Thyroid gland (tissue), 4 donors: ENCODE measurements around the gene ZFHX3. TPM values are rescaled to one million over a fixed set of nuclear protein-coding genes. Genes with fewer than 3 reads are reported as not detected.

ENCODE experiments used
- DNase-seq, 2 donors: peaks; one replicate each; pipeline ENCODE4 v3.0.0-alpha.2; 2019
- H3K27ac ChIP-seq, 3 donors: fragments of 200-600 bp; sonication (generic); 1 replicate in 2 of 3; 2 replicates in 1 of 3; pipeline ENCODE4 v1.5.1; 2016 to 2019; ENCODE audit warnings: mild to moderate bottlenecking in 1 of 3, moderate library complexity in 1 of 3
- H3K27me3 ChIP-seq: fragments of 200-600 bp; sonication (generic); one replicate; pipeline ENCODE4 v1.5.1; 2019
- H3K36me3 ChIP-seq, 2 donors: fragments of 200-600 bp; sonication (generic); one replicate each; pipeline ENCODE4 v1.5.1; 2016 to 2019
- H3K4me1 ChIP-seq, 2 donors: fragments of 200-600 bp; sonication (generic); one replicate each; pipeline ENCODE4 v1.5.1; 2017 to 2019
- H3K4me3 ChIP-seq, 3 donors: fragments of 200-600 bp; sonication (generic); replicated peaks in 1 of 3; 1 replicate in 2 of 3; 2 replicates in 1 of 3; pipeline ENCODE4 v1.5.1; 2016; ENCODE audit warnings: mild to moderate bottlenecking in 1 of 3
- H3K9me3 ChIP-seq: fragments of 200-600 bp; sonication (generic); one replicate; pipeline ENCODE4 v1.5.1; 2017
- POLR2A ChIP-seq, 2 donors: fragments of 450-650 bp; IDR thresholded peaks; one replicate each; pipeline ENCODE4 v1.6.1; 2017; ENCODE audit warnings: antibody characterized with exemption in 2 of 2, mild to moderate bottlenecking in 2 of 2, moderate library complexity in 1 of 2
- WGBS, 2 donors: methylation state at CpG; one replicate each; pipeline ENCODE4 v1.1.5; 2017; 5-methylcytosine and 5-hydroxymethylcytosine counted together
- intact Hi-C: fragments of 100-400 bp; cut with DNase I; formaldehyde crosslinking; loops from one replicate; pipeline ENCODE4 v1.15.1; 2023
- total RNA-seq, 4 donors: library from RNA; depleted of rRNA; stranded (reverse); fragments of >200 nt; gene quantifications; one replicate each; pipeline ENCODE4 v1.2.3, GENCODE V29; 2016
- TF ChIP-seq, protein P1 (sequence below), 6 experiments: fragments of 200-600 bp in 3 of 6; fragments of 450-650 bp in 3 of 6; sonication (generic) in 3 of 6; IDR thresholded peaks; one replicate each; pipeline ENCODE4 v1.5.1; 2016 to 2019; ENCODE audit warnings: antibody characterized with exemption in 6 of 6, mild to moderate bottlenecking in 2 of 6, inconsistent platforms in 1 of 6, moderate library complexity in 1 of 6

ZFHX3 gene
- total RNA-seq, 4 donors from 2014 or later = 27.4 to 92.9 (median 45.5) TPM

DNA sequence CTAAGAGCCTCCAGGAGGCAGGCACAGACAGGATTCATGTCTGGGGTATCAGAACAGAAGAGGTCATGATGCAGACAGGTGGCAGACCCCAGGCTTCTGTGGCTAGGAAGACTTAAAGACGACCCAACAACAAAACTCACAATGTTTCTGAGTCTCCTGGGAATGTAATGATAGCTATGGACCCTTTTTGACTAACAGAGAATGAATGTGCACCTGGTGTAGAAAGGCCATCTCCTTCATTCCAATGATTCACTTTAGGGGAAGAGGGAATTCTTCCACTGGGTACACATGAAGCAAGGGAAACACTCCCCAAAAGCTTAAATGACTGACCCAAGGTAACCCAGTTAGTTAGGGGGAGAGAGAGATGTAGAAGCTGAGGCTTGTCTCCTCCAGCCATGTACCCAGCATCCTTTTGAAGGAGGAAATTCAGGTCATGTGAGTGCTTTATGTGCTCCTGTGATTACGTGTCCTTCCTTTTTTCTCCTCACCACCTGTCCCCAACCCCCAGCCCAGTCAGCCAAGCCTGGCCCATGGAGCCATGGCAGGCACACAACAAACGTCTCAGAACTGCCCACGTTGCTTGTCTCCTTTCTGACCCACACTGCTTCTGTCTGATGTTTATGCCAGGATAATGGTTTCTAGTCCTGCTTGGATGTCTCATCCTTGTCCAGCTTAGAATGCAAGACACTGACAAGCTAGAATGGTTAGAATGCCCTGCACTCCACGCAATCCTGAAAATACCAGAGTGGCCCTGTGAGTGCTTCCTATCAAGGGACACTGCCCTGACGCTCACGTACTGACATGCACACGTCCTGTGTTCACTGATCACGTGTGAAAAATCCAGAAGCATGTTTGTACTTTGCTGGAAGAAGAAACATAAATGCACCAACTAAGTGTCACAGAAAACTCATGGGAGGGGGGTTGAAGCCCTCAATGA is 156.4 kb downstream of the ZFHX3 start:
- H3K36me3 ChIP-seq = peaks cover 15 to 17% of the 10 kb centered on the region in 2 donors
- no peaks in the 10 kb centered on the region for H3K9me3 ChIP-seq
- H3K27ac ChIP-seq = no peak overlapping the region
- peaks cover 26 to 56% of the 10 kb centered on the region in 2 donors for H3K4me1 ChIP-seq
- no peak for TF ChIP-seq POLR2A (IDR thresholded peaks at IDR 0.05)
- intact Hi-C loops = no loop called here
- DNase-seq = no peak
- no peak overlapping the region for H3K4me3 ChIP-seq
- 75 to 98% methylated on average over 8 to 9 of the region's 9 CpGs for WGBS, 2 donors
- H3K27me3 ChIP-seq = no peaks in the 10 kb centered on the region

DNA sequence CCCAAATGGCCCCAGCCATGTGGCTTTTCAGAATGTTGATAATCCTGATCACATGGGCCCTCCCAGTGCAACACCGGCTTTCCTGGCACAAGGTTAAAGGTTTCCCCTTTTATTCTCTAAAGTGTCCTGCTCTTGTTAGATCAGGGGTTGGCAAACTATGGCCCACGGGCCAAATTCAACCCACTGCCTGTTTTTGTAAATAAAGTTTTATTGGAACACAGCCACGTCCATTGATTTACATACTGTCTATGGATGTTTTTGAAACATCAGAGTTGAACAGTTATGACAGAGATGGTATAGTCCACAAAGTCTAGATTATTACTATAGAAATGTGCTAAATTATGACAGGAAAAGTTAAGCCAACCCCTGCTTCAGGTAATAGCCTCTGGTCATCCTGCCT is 157.3 kb downstream of the ZFHX3 start:
- DNase-seq = no peak
- H3K27ac ChIP-seq = no peak overlapping the region
- H3K4me1 ChIP-seq = peaks cover 26 to 65% of the 10 kb centered on the region in 2 donors
- H3K4me3 ChIP-seq = no peak overlapping the region
- H3K36me3 ChIP-seq = peaks cover 15 to 17% of the 10 kb centered on the region in 2 donors
- WGBS, 2 donors = 92 to 96% methylated on average over 3 of the region's 3 CpGs
- H3K9me3 ChIP-seq = no peaks in the 10 kb centered on the region
- intact Hi-C loops = no loop called here
- no peaks in the 10 kb centered on the region for H3K27me3 ChIP-seq
- TF ChIP-seq, protein P1, sequence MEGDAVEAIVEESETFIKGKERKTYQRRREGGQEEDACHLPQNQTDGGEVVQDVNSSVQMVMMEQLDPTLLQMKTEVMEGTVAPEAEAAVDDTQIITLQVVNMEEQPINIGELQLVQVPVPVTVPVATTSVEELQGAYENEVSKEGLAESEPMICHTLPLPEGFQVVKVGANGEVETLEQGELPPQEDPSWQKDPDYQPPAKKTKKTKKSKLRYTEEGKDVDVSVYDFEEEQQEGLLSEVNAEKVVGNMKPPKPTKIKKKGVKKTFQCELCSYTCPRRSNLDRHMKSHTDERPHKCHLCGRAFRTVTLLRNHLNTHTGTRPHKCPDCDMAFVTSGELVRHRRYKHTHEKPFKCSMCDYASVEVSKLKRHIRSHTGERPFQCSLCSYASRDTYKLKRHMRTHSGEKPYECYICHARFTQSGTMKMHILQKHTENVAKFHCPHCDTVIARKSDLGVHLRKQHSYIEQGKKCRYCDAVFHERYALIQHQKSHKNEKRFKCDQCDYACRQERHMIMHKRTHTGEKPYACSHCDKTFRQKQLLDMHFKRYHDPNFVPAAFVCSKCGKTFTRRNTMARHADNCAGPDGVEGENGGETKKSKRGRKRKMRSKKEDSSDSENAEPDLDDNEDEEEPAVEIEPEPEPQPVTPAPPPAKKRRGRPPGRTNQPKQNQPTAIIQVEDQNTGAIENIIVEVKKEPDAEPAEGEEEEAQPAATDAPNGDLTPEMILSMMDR (IDR thresholded peaks at IDR 0.05) = no peak
- TF ChIP-seq POLR2A (IDR thresholded peaks at IDR 0.05) = no peak

DNA sequence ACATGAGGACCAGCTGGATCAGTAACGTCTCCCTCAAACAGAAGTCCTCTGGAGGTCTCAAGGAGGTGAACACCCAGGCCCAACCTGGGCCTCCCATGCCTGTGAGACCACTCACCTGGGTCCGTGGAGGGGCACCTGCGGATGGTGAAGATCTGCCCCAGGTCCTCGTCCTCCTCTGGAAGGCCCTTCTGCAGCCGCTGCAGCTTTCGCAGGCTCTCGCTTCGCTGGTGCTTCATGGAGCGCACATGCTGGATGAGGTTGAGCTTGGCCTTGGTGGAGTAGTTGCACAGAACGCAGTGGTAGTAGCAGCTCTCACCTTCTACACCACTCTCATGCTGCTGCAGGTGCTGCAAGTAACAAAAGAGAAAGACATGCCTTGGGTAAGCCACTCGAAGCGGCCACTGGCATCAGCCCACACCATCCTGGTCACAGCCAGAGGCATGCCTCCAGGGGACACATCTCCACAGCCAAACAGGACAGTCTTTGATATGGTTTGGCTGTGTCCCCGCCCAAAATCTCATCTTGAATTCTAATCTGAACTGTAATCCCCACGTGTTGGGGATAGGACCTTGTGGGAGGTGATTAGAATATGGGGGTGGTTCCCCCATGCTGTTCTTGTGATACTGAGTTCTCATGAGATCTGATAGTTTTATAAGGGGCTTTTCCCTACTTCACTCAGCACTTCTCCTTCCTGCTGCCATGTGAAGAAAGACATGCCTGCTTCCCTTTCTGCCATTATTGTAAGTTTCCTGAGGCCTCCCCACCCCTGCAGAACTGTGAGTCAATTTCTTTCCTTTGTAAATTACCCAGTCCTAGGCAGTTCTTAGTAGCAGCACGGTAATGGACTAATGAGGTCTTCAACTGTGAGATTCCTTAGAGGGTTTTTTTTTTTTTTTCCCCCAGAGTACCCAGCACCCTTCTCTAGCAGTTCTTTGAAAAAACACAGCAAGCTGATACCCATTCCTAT is 158.0 kb downstream of the ZFHX3 start:
- no peak for DNase-seq
- intact Hi-C loops = no loop called here
- Histone ChIP-seq H3K36me3 (peaks cover 15 to 17% of the 10 kb centered on the region in 2 donors), H3K9me3 (no peaks in the 10 kb centered on the region), H3K4me3 (no peak overlapping the region), H3K27me3 (no peaks in the 10 kb centered on the region), H3K4me1 (peaks cover 23 to 67% of the 10 kb centered on the region in 2 donors), H3K27ac (peak overlapping the region in 2 of 3 donors; percentile 66 to 77)
- WGBS, 2 donors = 83 to 94% methylated on average over 10 to 15 of the region's 15 CpGs
- TF ChIP-seq, protein P1 (IDR thresholded peaks at IDR 0.05) = no peak
- no peak for TF ChIP-seq POLR2A (IDR thresholded peaks at IDR 0.05)

DNA sequence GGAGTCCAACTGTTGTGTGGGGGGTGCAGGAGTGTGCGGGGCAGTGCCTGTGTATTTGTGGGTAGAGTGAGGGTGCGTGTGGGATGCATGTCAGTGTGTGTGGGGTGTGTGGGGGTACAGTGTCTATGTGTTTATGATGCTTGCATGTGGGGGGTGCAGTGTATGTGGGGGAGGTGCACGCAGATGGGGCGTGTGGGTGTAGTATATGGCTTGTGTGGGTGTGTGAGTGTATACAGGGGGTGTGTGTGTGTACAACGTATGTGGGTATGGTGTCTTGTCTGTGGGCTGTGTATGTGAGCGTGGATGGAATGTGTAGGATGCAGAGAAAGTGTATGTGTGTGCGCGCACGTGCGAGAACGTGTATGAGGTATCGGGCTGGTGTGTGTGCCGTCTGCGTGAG is 160.4 kb downstream of the ZFHX3 start:
- Histone ChIP-seq H3K36me3 (peaks cover 15 to 17% of the 10 kb centered on the region in 2 donors), H3K27ac (peak overlapping the region in 1 of 3 donors; percentile 66), H3K4me3 (no peak overlapping the region), H3K9me3 (no peaks in the 10 kb centered on the region), H3K27me3 (no peaks in the 10 kb centered on the region), H3K4me1 (peaks cover 24 to 68% of the 10 kb centered on the region in 2 donors)
- intact Hi-C loops = no loop called here
- WGBS, 2 donors = 90 to 97% methylated on average over 14 of the region's 14 CpGs
- no peak for DNase-seq
- TF ChIP-seq POLR2A (IDR thresholded peaks at IDR 0.05) = no peak
- TF ChIP-seq, protein P1 (IDR thresholded peaks at IDR 0.05) = no peak

DNA sequence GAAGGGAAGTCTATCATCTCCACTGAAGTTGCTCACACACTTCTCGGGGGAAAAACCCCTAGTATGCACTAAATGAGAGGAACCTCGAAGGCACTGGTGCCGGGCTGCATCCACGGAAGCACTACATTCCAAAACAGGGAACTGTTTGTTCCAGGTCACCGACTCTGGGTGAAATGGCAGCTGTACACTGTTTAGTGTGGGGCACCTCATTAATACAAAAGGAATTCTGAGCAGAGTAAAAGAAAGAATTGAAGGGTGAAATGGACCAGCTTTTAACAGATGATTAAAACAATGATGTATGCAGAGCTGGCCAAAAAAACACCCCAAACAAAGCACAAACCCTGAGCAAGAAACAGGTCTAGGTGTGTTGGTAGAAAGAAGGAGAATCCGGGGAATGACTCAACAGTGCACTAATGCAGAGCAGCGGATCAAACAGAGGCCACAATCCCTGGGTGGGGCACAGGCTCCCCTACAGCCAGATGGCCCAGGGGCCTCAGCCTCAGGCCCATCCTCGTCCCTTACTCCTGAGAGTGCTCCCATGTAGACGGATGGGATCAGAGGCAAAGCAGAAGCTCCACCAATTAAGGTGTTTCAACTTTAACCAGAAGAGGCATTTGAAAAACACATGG is 161.5 kb downstream of the ZFHX3 start:
- peaks cover 15 to 17% of the 10 kb centered on the region in 2 donors for H3K36me3 ChIP-seq
- TF ChIP-seq, protein P1 (IDR thresholded peaks at IDR 0.05) = no peak
- TF ChIP-seq POLR2A (IDR thresholded peaks at IDR 0.05) = no peak
- no peaks in the 10 kb centered on the region for H3K27me3 ChIP-seq
- H3K27ac ChIP-seq = peak overlapping the region; percentile 47 to 88 (median 84)
- peaks cover 24 to 79% of the 10 kb centered on the region in 2 donors for H3K4me1 ChIP-seq
- WGBS, 2 donors = 69 to 70% methylated on average over 9 of the region's 9 CpGs
- no peak overlapping the region for H3K4me3 ChIP-seq
- H3K9me3 ChIP-seq = no peaks in the 10 kb centered on the region
- intact Hi-C loops = no loop called here
- no peak for DNase-seq
